Activated CD4-positive, alpha-beta T cell treated with anti-CD3 and anti-CD28 coated beads, Interleukin-2, Interleukin-6, amounts not matched to agents 100 ng/mL and 50 ng/mL, durations not matched to agents 16 hours and 8 hours (primary cell): Measurements from ENCODE around the gene ELMO3.

ENCODE experiments used
- DNase-seq: peaks from one replicate; pipeline ENCODE4 v3.0.0-alpha.2; 2020

Gene ELMO3

DNA sequence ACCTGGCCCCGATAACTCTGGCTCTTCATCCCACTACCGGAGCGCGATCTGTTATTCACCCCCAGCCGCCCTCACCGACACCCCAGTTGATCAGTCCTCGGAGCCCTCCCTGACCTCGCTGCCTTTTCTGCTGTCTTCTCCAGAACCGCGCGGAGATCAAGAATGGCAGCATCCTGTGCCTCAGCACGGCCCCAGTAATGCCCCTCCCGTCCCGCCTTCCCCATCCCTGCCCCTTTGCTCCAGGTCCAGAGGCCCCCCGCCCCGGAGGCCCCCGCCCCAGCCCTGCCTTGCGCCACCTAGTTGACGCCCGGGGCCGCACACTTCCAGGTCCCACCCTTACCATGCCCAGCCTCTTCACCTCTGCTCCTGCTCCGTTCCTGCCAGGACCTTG lies 872 bp downstream of the ELMO3 start:
- no peak for DNase-seq

DNA sequence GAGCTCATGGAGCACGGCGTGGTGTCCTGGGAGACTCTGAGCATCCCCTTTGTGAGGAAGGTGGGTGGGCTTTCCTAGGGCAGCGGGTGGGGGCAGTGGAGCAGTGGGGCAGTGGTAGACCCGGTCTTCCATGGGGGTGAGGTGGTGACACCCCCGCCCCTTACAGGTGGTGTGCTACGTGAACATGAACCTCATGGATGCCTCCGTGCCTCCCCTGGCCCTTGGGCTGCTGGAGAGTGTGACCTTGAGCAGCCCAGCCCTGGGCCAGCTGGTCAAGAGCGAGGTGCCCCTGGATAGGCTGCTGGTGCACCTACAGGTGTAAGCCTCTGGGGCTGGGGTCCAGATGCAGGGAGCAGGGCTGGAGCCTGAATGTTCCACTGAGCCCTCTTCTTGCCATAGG lies 1.6 kb downstream of the ELMO3 start:
- DNase-seq: no peak

DNA sequence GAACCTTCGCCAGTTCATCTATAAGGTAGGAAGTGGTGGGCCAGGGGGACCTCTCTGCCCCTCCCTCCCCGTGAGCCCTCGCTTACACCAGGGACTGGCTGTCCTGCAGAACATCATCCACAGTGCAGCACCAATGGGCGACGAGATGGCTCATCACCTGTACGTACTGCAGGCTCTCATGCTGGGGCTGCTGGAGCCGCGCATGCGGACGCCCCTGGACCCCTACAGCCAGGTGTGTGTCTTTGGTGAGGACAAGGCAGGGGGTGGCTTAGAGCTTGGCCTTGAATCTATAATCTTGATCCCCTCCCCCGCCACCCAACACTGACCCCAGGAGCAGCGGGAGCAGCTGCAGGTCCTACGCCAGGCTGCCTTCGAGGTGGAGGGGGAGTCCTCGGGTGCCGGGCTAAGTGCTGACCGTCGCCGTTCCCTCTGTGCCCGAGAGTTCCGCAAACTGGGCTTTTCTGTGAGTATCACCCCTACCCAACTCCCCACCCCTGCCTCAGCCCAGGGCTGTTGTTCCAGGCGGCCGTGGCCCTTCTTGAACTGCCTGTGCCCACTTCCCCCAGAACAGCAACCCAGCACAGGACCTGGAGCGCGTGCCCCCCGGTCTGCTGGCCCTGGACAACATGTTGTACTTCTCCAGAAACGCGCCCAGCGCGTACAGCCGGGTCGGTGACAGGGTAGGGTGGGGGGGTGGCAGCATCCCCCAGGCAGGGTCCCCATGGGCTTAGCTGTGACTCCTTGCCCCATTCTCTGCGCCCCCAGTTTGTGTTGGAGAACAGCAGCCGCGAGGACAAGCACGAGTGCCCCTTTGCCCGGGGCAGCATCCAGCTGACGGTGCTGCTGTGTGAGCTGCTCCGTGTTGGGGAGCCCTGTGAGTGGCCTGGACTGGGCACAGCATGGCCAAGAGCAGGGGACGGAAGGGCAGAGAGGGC lies 2.7 kb downstream of the ELMO3 start:
- DNase-seq: no peak

DNA sequence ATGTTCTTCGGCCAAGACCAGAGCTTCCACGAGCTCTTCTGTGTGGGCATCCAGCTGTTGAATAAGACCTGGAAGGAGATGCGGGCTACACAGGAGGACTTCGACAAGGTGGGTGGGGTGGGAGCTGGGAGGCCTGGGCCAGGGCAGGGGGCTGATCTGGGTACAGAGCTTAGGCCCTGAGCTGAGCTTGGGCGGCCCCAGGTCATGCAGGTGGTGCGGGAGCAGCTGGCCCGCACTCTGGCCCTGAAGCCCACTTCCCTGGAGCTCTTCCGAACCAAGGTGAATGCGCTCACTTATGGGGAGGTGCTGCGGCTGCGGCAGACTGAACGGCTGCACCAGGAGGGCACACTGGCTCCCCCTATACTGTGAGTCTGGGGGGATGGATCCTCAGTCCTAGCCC lies 3.5 kb downstream of the ELMO3 start:
- DNase-seq: no peak

DNA sequence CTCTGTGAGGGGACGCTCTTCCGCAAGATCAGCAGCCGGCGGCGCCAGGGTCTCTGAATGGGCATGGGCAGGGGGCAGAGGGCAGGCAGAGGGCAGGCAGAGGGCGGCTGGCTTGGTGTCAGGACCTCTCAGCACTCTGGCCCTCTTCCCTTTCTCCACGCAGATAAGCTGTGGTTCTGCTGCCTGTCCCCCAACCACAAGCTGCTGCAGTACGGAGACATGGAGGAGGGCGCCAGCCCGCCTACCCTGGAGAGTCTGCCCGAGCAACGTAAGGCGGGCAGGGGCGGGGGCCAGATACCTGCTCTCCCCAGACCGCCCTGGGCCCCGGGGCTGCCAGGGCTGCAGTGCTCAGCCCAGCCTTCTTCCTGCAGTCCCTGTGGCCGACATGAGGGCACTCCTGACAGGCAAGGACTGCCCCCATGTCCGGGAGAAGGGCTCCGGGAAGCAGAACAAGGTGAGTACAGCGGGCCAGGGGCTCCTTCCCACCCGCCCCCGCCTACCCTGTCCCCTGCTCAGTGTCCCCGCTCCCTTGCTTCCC lies 4.1 kb downstream of the ELMO3 start:
- DNase-seq: no peak

DNA sequence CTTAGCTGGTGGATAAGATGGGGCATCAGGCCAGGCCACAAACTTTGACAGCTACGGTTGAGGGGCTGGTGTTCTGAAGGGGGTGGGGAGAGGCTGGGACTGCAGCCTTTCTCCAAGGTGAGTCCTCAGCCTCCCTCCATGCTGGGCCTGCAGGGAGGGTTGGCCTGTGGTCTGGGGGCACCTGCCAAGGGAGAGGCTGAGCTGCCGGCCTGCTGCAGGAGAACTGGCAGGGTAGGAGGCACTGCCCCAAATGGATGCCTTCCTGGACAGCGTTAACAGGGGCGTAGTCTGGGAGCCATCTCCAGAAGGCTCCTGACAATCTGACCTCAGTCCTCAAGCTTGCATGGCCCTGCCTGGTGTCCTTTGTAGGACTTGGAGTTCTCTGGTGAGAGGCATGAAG lies 5.1 kb downstream of the ELMO3 start:
- DNase-seq: no peak

DNA sequence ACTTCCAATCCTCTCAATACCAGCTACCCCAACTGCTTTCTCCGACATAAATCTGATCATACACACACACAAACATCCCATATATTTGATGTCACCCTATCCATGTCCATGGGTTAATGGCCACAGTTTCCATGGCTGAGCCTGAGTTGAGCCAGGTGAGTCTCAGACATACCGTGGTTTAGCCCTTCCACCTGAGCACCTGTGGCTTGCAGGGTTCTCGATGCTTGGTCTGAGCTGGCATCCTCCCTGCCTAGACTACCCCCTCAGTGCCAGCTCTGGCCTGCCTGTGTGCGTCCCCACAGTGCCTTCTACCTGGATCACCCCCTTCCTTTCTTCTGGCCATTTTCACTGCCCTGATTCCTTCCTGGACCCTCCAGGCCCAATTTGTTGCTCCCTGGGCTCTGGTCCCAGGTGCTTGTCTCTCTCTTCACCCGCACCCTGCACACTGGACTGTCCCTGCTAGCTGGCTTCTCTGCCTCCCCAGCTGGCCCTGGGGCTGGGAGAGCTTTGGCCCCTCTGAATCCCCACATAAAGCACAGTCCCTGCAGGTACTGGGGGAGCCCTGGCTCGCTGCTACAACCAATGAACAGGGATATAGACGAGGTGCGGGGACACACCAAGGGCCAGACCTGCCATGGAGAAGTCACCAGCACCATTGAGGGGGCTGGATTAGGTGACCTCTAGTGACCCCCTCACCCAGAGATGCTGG lies 7.4 kb downstream of the ELMO3 start:
- DNase-seq: no peak

DNA sequence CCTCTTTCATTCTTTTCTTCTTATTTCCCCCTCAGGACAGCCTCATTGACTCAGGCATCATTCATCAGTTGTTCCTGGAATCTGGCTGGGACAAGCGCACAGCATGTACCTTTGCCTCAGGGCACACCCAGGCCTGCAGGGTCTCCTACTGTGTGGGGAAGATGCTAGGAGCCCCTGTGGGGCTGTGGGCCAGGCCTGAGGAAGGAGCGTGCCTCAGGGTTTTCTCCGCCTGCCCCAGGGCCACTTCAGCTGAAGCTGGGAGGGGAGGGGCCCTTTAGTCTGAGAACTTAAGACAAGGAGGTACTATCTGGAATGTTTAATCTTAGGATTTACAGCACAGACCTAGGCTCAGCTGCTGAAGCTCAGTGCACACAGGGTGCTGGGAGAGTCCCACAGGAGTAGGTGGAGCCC lies 7.9 kb downstream of the ELMO3 start:
- no peak for DNase-seq

DNA sequence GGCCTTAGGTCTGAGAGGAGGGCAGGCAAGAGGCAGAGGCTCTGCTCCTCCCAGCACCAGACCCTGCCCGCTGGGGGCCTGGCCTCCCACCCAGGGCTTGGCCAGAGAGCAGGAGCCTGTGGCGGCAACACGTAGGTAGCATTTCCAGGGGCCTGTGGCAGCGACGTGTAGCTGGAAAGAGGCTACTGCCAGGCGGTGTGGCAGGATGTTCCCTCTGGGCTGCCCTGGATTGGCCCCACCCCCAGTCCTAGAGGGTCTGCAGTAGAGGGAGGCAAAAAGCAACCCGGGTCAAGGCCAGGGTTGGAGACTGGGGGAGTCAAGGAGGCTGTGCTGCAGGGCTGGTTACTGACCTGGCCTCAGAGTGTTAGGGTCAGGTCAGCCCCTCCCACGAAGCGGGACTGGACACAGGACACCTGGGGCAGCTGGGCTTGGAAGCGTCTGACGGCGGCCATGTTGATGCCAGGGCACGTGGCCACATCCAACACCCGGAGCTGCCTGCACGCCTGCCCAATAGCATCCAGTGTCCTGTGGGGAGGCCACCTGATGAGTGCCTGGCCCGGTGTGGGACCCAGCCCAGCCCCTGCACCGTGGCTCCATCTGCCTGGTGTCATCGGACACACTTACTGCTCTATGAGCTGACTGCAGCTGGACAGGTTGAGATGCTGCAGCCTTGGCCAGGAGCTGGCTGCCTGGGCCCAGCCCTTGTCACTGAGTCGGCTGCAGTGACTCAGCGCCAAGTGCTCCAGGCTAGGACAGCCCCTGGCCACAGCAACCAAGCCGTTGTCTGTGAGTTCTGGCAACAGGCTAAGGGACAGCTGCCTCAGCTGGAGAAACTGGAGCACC lies 8.5 kb downstream of the ELMO3 start:
- DNase-seq: no peak

DNA sequence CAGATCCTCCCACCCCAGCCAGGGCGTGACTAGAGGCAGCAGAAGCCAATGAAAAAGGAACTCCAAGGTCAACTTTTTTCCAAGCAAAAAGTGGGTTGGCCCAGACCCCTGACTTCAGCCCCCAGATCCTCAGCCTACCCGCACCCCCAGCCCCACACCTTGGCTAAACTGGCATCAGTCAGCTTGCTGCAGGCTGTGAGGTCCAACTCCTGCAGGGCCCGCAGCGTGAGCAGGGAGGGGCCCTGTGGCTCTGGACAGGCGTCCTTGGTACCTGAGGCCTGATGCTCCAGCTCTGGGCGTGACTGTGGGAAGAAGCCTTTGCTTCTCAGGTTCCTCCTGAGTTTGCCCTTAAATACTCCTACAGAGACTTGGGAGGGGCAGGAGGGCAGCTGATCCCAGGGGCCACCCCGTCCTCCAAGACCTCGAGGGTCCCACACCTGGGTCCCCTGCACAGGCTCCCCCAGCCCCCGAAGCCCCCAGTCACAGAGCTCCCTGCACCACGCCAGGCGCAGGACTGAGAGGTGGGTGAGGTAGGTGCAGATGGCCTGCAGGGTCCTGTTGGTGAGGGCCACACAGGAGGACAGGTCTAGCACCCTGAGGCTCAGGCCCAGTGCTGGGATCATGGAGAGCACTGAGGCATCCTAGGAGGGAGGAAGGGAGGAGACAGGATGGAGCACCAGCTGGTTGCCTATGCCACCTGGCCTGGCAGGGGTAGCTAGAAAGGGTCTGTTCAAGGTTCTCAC lies 9.4 kb downstream of the ELMO3 start:
- DNase-seq: no peak

DNA sequence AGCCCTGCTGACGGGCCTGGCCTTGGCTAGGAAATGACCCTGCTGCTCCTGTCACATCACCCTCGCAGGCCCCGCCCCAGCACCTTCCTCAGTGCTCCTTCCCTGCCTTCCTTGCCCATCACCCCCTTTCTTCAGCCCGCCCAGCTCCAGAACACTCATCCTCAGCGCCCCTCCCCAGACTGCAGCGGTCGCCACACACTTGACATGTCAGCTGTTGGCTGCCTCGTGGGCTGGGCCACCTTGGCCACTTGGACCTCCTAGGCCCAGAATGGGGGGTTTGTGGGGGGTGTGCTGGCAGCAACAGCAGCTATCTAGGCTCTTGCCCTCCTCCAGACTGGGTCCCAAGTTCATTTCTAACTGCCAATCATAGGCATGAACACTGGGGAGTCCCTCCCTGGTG lies 10.6 kb downstream of the ELMO3 start:
- DNase-seq: no peak

DNA sequence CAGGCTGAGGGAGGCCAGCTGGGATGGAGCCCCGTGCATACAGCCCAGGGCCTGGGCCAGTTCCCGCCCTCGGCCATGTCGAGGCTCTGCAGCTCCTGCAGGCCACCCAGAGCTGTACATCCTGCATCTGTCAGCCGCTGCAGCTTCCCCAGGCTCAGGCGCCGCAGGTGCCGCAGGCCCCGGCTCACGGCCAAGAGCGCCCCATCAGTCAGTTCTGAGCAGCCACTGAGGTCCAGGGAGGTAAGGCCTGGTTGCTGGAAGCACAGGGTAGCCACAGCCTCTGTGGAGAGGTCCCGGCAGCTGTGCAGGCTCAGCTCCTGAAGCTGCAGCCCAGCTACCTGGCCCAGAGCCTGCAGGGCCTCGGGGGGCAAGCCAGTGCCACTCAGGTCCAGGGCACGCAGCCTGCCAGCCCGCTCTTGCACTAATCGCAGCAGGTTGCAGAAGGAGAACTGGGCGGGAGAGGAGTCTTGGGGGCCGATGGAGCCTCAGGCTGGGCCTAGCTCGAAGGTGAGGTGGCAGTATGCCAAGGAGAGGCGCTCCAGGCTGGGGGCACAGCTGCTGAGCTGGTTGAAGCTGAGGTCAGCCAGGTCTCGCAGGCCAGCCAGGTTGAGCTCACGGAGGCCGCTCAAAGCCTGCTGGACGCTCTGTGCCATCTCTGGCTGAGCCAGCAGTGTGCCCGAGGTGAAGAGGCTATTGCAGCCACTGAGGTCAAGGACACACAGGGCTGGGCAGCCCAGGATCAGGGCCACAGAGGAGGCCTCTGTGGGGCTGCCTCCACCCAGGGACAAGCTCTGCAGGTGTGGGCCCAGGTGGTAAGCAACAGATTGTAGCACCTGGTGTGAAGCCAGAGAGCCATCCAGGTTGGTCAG lies 11.4 kb downstream of the ELMO3 start:
- DNase-seq: no peak

DNA sequence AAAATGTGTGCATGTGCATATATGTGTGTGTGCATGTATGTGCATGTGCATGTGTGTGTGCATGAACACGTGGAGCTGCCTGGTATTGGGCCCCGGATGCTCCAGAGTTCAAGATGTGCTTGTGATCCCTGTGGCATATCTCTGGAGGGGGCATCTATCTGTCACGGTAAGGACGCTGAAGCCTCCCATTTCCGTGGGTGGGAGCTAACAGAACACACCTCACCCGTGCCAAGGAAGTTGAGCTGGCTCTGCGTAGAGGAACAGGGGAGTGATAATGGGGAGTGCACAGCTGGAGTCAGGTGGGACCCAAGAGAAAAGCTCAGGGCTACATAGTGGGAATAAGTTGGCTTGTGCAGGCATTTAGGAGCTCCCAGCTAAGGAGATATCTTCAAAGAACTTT lies 12.7 kb downstream of the ELMO3 start:
- DNase-seq: no peak

DNA sequence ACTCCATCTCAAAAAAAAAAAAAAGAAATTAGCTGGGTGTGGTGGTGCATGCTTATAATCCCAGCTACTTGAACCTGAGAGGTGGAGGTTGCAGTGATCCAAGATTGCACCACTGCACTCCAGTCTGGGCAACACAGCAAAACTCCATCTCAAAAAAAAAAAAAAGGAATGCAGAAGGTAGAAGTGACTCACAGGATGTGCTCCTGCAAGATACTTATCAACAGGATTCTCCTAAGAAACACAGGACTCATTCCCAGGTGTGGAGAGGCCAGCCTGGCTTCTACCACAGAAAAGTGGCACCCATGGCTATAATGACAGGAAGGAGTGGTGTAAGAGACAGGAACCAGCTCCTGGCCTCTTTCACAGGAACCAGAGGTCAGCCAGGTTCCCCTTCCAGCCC lies 13.8 kb downstream of the ELMO3 start:
- no peak for DNase-seq

DNA sequence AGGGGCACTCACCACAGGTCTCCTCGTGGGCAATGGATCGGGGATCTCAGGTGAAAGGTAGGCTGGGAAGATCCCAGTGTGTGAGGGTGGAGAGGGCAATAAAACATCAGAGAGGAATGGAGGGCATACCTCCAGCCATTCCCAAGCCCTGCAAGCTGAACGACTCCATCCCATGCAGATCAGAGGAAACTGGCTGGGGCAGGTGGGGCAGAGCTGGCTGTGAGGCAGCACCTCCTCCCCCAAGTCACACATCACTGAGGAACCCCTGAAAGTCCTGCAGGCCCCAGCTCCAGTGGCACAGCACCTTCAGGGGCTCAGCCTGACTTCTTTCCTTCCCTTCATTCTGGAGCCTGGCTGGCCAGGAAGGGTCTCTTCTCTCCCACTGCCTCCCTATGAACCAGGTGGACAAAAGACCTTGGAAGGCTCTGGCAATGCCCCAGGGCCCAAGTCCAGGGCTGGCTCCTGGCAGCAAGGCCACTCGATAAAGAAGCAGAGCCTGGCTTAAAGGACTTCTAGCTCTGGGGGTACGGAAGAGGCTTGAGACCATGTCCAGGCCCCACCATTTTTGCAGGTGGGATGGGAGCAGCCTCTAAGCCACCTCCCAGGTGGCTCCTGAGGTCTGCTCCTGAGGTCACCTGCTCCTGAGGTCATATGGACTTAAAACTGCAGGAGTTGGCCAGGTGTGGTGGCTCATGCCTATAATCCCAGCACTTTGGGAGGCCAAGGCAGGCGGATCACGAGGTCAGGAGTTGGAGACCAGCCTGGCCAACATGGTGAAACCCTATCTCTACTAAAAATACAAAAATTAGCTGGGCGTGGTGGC lies 14.5 kb downstream of the ELMO3 start:
- no peak for DNase-seq

DNA sequence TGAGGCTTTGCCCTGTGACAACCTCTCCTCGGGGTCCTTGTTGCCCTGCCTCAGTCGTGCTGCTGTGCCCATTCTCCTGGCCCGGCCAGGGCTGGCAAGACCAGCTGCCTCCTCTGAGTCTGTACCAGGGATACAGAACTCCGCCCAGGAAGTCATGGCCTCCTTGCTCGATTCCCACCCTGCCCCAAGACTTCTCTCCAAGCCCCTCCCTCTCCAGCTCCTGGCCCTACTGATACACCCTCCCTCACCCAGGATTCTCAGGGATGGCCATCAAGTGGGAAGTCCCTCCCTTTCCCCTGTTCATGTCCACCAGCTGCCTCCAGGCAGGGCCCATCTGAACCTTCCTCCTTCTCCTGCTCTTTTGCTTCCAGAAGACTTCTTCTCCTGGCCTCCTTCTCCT lies 16.8 kb downstream of the ELMO3 start:
- DNase-seq: no peak

DNA sequence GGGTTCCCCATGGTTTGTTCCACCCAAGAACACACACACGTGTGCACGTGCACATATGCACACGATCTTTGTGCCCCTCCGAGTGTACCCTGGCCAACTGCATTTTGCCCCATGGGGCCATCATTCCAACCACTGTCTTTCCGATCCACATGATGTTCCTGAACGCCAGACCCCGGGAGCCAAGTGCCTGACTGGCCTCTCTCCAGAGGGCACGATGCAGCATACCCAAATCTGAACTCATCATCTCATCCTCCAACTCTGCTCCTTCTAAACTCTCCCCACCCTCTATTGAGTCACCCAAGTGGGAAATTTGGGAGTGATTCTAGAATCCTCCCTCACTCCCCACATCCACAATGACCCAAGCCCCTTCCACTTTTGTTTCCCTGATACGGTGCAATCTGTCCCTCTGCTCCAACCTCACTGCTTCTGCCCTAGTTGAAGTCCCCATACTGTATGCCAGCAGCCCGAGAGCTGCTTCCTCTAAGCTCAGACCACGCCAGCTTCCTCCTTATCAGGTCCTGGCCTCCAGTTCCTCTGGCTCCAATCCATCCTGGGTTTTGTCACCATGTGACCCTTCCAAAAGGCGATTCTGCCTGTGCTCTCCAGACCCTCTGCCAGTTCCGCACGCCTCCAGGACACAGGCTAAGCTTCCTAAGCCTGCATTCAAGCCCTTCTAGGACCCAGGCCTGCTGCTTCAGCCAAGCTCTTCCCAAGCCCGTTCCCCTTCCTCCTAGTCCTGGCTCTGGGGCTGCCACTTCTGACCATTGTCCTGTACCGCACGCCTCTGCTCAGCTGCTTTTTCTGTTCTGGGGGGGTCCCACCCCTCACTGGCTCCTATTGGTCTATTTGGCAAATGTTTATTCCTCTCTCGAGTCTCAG lies 17.9 kb downstream of the ELMO3 start:
- no peak for DNase-seq

DNA sequence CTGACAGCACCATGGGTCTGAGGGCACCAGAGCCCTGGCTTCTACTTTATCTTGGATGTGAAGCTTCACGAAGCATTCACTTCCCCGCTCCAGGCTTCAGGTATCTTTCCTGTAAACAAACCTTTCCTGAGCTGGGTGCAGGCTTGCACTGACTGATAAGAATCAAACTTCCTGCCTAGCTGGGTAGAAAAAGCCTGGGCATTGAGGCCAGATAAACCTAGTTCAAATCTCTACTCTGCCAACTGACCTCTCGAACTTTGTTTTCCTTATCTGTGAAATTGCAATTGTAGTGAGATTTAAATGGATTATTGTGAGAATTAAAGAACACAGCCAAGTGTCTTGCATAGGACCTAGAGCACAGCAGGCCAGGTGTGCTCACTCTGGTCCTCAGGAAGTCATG lies 25.1 kb downstream of the ELMO3 start:
- DNase-seq: no peak

DNA sequence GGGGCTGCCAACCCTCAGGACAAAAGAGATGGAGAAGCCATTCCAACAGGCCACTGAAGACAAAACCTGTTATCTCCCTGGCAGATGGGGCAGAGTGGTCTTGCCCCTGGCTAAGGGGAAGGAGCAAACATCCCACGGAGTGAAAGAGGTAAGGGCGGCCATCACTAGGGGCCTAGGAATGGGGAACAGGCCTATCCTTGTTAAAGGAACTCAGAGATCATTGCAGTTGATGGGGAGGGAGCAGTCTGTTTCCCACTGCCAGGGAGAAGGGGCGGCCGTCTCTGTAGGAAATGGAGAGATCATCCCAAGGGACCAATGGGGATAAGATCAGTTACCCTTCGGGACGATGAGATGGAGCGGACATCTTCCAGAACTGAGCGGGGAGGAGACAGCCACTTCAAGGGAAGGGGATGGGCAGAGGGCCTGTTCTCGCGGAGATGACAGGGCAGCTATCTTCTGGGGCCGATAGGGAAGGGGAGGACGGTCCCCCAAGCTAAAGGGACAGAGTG lies 27.4 kb downstream of the ELMO3 start:
- no peak for DNase-seq
